GM19468 (cell line): ENCODE results near the gene MRPS30.
"Not testable (repeated sequence)": the region's sequence is repeated elsewhere in the genome, so short reads cannot be mapped to it uniquely, and the experiment has no call there.

Source experiments
- ATAC-seq: cut with Tn5 transposase; IDR thresholded peaks from one replicate; pipeline ENCODE4 v1.9.1; 2021; ENCODE audit warnings: mild to moderate bottlenecking, moderate library complexity, moderate number of reproducible peaks; ENCODE audit not compliant: unreplicated experiment; ENCODE audit errors: extremely low read depth

MRPS30 gene

GRCh38 chr5:44808435-44809214, at the start of gene MRPS30:
Gene MRPS30 (plus strand): TSS chr5:44808947. CDS start chr5:44808963, 16 bp downstream.
- peak; percentile 96 for ATAC-seq

- ATAC-seq = no peak
Observed at GRCh38 chr5:44769200-44769876, 39.4 kb upstream of the MRPS30 start.

GRCh38 chr5:44769877-44770209, 38.9 kb upstream of the MRPS30 start:
- no peak for ATAC-seq

GRCh38 chr5:44770780-44771717, 37.7 kb upstream of the MRPS30 start:
- ATAC-seq = no peak

GRCh38 chr5:44772397-44772796, 36.4 kb upstream of the MRPS30 start:
- ATAC-seq = not testable (repeated sequence)

GRCh38 chr5:44774279-44774880, 34.4 kb upstream of the MRPS30 start:
- ATAC-seq = no peak

GRCh38 chr5:44779167-44779566, 29.6 kb upstream of the MRPS30 start:
- no peak for ATAC-seq

GRCh38 chr5:44783634-44784315, 25.0 kb upstream of the MRPS30 start:
- ATAC-seq = no peak

GRCh38 chr5:44787731-44788130, 21.0 kb upstream of the MRPS30 start:
- no peak for ATAC-seq

- not testable (repeated sequence) for ATAC-seq
Observed at GRCh38 chr5:44789372-44789995, 19.3 kb upstream of the MRPS30 start.

GRCh38 chr5:44792031-44792673, 16.6 kb upstream of the MRPS30 start:
- ATAC-seq = not testable (repeated sequence)

- ATAC-seq = no peak
Observed at GRCh38 chr5:44794371-44794770, 14.4 kb upstream of the MRPS30 start.

- ATAC-seq = no peak
Observed at GRCh38 chr5:44795496-44795895, 13.3 kb upstream of the MRPS30 start.

- ATAC-seq = no peak
Observed at GRCh38 chr5:44797841-44798240, 10.9 kb upstream of the MRPS30 start.

GRCh38 chr5:44801992-44802391, 6.8 kb upstream of the MRPS30 start:
- no peak for ATAC-seq

GRCh38 chr5:44806608-44807007, 2.1 kb upstream of the MRPS30 start:
- no peak for ATAC-seq

GRCh38 chr5:44807269-44807668, 1.5 kb upstream of the MRPS30 start:
- no peak for ATAC-seq

- peak; percentile 11 for ATAC-seq
Observed at GRCh38 chr5:44809215-44809955, 638 bp downstream of the MRPS30 start.
